Astrocyte of the cerebellum (primary cell): ENCODE data around the gene NNT.
"Not testable (repeated sequence)": the region's sequence is repeated elsewhere in the genome, so short reads cannot be mapped to it uniquely, and the experiment has no call there.

Source experiments
- DNase-seq: peaks from one replicate; pipeline ENCODE4 v3.0.0-alpha.2; 2011; ENCODE audit warnings: low read depth
- H3K4me3 ChIP-seq: 2 replicates; pipeline ENCODE4 v1.5.1; 2011; ENCODE audit warnings: mild to moderate bottlenecking, low read depth, low read length, moderate library complexity
- in situ Hi-C: cut with HindIII; loops from 2 replicates; pipeline ENCODE4 v1.10.0; 2017; ENCODE audit warnings: low sequenced_read_pairs
- TF ChIP-seq, protein P1 (sequence below): IDR thresholded peaks from 2 replicates; pipeline ENCODE4 v1.5.1; 2012; ENCODE audit warnings: low read length, low read depth, moderate library complexity, mild to moderate bottlenecking; ENCODE audit errors: missing control alignments

NNT gene

DNA sequence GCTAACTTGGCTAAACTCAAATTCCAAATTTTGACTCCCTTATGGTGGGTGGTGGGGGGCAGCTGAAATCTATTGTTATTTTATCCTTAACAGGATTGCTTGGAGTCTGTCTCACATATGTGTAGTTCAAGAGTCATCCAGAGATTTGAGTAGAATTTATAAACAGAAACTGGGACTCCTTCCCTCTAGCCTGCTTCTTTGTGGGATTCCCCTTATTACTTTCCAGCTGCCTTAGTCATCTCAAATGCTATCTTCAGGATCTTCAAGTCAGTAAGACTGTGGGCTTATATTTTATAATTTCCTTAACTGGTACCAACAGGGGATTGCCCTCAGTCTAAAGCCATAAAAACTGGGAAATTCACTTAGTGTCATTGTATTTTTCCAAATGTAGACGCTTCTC lies 55.5 kb downstream of the NNT start:
- H3K4me3 ChIP-seq, result no peak overlapping the region
- TF ChIP-seq, protein P1, sequence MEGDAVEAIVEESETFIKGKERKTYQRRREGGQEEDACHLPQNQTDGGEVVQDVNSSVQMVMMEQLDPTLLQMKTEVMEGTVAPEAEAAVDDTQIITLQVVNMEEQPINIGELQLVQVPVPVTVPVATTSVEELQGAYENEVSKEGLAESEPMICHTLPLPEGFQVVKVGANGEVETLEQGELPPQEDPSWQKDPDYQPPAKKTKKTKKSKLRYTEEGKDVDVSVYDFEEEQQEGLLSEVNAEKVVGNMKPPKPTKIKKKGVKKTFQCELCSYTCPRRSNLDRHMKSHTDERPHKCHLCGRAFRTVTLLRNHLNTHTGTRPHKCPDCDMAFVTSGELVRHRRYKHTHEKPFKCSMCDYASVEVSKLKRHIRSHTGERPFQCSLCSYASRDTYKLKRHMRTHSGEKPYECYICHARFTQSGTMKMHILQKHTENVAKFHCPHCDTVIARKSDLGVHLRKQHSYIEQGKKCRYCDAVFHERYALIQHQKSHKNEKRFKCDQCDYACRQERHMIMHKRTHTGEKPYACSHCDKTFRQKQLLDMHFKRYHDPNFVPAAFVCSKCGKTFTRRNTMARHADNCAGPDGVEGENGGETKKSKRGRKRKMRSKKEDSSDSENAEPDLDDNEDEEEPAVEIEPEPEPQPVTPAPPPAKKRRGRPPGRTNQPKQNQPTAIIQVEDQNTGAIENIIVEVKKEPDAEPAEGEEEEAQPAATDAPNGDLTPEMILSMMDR, result no peak
- in situ Hi-C loops, result no loop called here
- DNase-seq, result no peak

DNA sequence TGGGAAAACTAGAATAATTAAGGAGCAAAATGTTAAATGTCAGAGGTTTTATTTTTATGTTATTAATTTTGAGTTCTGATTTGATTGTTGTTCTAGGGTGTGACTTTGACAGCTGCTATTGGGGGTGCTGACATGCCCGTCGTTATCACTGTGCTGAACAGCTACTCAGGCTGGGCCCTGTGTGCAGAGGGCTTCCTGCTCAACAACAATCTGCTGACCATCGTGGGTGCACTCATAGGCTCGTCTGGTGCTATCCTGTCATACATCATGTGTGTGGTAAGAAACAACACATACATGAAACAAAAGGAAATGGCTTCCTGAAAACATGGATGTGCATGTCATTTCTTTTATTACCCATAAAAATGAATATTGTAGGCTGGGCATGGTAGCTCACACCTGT lies 56.1 kb downstream of the NNT start:
- H3K4me3 ChIP-seq, result no peak overlapping the region
- in situ Hi-C loops, result no loop called here
- no peak for DNase-seq
- TF ChIP-seq, protein P1, result no peak

DNA sequence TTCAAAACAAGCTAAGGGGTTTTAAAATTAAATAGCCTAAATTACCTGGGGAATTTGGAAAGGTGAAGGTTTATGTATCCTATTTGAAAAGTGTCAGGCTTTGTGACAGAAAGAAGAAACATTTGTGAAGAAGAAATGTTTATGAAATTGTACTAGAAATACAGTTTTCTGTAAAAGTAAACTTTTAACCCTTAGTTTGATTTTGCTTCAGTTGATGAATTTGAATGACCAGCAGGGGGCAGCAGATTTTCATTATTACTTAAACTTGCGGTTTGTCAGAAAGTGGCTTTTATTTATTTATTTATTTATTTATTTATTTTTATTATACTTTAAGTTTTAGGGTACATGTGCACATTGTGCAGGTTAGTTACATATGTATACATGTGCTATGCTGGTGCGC lies 58.1 kb downstream of the NNT start:
- no peak overlapping the region for H3K4me3 ChIP-seq
- DNase-seq, result peak; percentile 45
- TF ChIP-seq, protein P1, result no peak
- in situ Hi-C loops, result no loop called here

DNA sequence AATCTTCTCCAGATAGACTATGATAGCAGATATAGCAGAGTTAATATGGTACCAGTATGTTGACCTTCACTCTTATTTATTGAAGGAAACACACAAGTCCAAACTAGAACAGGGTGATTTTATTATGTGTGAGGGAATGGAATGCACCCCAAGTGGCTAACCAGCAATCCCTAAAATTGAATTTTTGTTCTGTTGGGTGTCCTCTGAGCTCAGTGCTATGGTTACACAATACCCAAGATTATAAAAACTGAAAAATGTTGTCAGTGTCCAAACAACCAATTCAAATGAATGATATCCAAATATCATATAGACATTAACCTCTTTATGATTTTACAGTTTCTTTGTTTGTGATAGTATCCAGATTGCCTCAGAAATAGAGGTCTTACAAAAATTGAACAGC lies 60.9 kb downstream of the NNT start:
- H3K4me3 ChIP-seq, result no peak overlapping the region
- TF ChIP-seq, protein P1, result no peak
- DNase-seq, result no peak
- in situ Hi-C loops, result no loop called here

DNA sequence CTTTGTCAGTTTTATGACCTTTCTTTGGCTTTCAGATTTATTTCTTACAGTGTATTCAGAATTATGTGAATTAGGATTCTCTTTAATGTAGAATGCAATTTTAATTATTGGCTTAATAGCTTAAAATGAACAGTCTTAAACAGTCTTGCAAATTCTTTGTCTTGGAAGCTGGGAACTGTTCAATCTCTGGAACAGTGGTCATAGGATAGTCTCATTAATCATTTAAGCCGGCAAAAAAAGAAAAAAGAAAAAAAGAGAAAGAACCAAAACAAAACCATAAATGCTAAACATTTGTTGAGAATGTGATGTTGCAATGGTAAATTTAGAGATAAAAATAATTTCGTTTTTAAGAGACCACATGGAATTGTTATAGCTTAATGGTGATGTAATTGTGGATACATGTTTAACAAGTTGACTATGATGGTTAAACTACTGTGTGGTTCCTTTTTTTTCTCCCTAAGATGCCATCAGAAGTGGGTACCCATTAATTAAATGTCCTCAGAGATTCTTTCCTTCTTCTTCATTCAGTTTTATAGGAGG lies 61.6 kb downstream of the NNT start:
- in situ Hi-C loops, result no loop called here
- no peak for DNase-seq
- TF ChIP-seq, protein P1, result no peak
- no peak overlapping the region for H3K4me3 ChIP-seq

DNA sequence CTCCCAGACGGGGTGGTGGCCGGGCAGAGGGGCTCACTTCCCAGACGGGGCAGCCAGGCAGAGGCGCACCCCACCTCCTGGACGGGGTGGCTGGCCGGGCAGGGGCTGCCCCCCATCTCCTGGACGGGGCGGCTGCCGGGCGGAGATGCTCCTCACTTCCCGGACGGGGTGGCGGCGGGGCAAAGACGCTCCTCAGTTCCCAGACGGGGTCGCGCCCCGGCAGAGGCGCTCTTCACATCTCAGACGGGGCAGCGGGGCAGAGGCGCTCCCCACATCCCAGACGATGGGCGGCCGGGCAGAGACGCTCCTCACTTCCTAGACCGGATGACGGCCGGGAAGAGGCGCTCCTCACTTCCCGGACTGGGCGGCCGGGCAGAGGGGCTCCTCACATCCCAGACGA lies 62.8 kb downstream of the NNT start:
- H3K4me3 ChIP-seq, in situ Hi-C loops, DNase-seq: not testable (repeated sequence)

DNA sequence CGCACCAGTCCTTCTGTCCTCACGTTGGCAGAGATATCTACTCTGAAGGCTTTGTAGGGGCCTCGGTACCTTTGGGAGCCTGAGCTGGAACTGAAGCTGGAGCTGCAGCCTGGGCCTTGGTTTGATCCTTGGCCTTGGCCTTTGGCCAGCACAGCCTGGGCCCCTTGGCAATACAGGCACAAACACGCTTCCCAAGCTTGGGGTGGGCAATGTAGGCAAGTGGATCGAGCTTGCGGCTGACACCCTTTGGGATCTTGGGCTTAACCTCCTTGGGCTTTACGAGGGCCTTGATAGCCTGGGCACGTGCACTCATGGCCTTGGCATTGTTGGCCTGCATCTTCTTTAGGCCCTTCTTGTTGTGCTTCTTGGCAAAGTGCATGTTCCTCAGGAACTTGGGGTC lies 63.7 kb downstream of the NNT start:
- in situ Hi-C loops, DNase-seq, H3K4me3 ChIP-seq: not testable (repeated sequence)

DNA sequence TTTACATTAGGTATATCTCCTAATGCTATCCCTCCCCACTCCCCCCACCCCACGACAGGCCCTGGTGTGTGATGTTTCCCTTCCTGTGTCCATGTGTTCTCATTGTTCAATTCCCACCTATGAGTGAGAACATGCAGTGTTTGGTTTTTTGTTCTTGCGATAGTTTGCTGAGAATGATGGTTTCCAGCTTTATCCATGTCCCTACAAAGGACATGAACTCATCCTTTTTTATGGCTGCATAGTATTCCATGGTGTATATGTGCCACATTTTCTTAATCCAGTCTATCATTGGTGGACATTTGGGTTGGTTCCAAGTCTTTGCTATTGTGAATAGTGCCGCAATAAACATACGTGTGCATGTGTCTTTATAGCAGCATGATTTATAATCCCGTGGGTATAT lies 64.4 kb downstream of the NNT start:
- H3K4me3 ChIP-seq, in situ Hi-C loops, DNase-seq: not testable (repeated sequence)
